ENCODE data around the gene GAS7. TPM values are rescaled to one million over a fixed set of nuclear protein-coding genes. Genes with fewer than 3 reads are reported as not detected.

GAS7 gene
- total RNA-seq, 6 donors from 2014 or later = 19.9 to 87.1 (median 41.5) TPM

- H3K4me3 ChIP-seq = no peak overlapping the region
- DNase-seq (no peak), ATAC-seq (ENCODE audit: low FRiP score in 2 of 2) (no peak)
- no peaks in the 10 kb centered on the region for H3K27me3 ChIP-seq
- no peaks in the 10 kb centered on the region for H3K36me3 ChIP-seq
- H3K9me3 ChIP-seq = no peaks in the 10 kb centered on the region
- TF ChIP-seq CTCF (IDR thresholded peaks at IDR 0.05) = no peak
- TF ChIP-seq EP300 (IDR thresholded peaks at IDR 0.05) = no peak
- TF ChIP-seq POLR2AphosphoS5 (IDR thresholded peaks at IDR 0.05) = no peak
- no peak for TF ChIP-seq POLR2A (IDR thresholded peaks at IDR 0.05)
- H3K4me1 ChIP-seq = no peaks in the 10 kb centered on the region
- no peak overlapping the region for H3K27ac ChIP-seq
- 72 to 81% methylated on average over 2 of the region's 2 CpGs for WGBS, 2 donors
Observed at GRCh38 chr17:10238661-10239060, 40.3 kb upstream of the GAS7 start.

DNA sequence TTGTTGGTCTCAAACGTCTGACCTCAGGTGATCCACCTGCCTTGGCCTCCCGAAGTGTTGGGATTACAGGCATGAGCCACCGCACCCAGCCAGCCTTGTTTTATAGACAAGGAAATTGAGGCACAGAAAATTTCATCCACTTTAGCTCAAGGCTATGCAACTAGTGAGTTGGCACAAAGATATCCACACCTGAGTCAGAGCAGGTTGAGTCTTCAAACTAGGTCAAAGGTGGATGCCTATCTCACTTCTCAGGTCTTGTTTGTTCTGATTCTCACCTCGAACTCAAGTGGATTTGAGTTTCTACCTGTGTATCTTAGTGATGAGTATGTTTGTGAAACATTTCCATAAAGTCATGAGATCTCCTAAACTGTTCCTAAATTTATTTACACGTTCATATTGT lies 35.6 kb upstream of the GAS7 start:
- WGBS, 2 donors = 78 to 84% methylated on average over 5 of the region's 5 CpGs
- no peak for TF ChIP-seq POLR2A (IDR thresholded peaks at IDR 0.05)
- no peak for TF ChIP-seq EP300 (IDR thresholded peaks at IDR 0.05)
- TF ChIP-seq POLR2AphosphoS5 (IDR thresholded peaks at IDR 0.05) = no peak
- TF ChIP-seq CTCF (IDR thresholded peaks at IDR 0.05) = no peak
- Histone ChIP-seq H3K27ac (no peak overlapping the region), H3K27me3 (no peaks in the 10 kb centered on the region), H3K4me1 (no peaks in the 10 kb centered on the region), H3K36me3 (no peaks in the 10 kb centered on the region), H3K4me3 (no peak overlapping the region), H3K9me3 (no peaks in the 10 kb centered on the region)
- ATAC-seq (ENCODE audit: low FRiP score in 2 of 2) (no peak), DNase-seq (no peak)

- TF ChIP-seq POLR2A (IDR thresholded peaks at IDR 0.05) (no peak), POLR2AphosphoS5 (IDR thresholded peaks at IDR 0.05) (no peak), CTCF (IDR thresholded peaks at IDR 0.05) (no peak), EP300 (IDR thresholded peaks at IDR 0.05) (no peak)
- H3K4me1 ChIP-seq = no peaks in the 10 kb centered on the region
- no peaks in the 10 kb centered on the region for H3K9me3 ChIP-seq
- DNase-seq (no peak), ATAC-seq (ENCODE audit: low FRiP score in 2 of 2) (no peak)
- H3K27me3 ChIP-seq = no peaks in the 10 kb centered on the region
- 93 to 98% methylated on average over 2 of the region's 2 CpGs for WGBS, 2 donors
- no peak overlapping the region for H3K27ac ChIP-seq
- H3K36me3 ChIP-seq = no peaks in the 10 kb centered on the region
- H3K4me3 ChIP-seq = no peak overlapping the region
Observed at GRCh38 chr17:10233161-10233560, 34.8 kb upstream of the GAS7 start.

- Histone ChIP-seq H3K4me1 (no peaks in the 10 kb centered on the region), H3K27ac (no peak overlapping the region), H3K27me3 (no peaks in the 10 kb centered on the region), H3K4me3 (no peak overlapping the region), H3K9me3 (no peaks in the 10 kb centered on the region), H3K36me3 (no peaks in the 10 kb centered on the region)
- no peak for DNase-seq
- TF ChIP-seq POLR2AphosphoS5 (IDR thresholded peaks at IDR 0.05) (no peak), POLR2A (IDR thresholded peaks at IDR 0.05) (no peak), EP300 (IDR thresholded peaks at IDR 0.05) (no peak), CTCF (IDR thresholded peaks at IDR 0.05) (no peak)
- 48 to 64% methylated on average over 2 of the region's 2 CpGs for WGBS, 2 donors
- no peak for ATAC-seq (ENCODE audit: low FRiP score in 2 of 2)
Observed at GRCh38 chr17:10229181-10229580, 30.8 kb upstream of the GAS7 start.

DNA sequence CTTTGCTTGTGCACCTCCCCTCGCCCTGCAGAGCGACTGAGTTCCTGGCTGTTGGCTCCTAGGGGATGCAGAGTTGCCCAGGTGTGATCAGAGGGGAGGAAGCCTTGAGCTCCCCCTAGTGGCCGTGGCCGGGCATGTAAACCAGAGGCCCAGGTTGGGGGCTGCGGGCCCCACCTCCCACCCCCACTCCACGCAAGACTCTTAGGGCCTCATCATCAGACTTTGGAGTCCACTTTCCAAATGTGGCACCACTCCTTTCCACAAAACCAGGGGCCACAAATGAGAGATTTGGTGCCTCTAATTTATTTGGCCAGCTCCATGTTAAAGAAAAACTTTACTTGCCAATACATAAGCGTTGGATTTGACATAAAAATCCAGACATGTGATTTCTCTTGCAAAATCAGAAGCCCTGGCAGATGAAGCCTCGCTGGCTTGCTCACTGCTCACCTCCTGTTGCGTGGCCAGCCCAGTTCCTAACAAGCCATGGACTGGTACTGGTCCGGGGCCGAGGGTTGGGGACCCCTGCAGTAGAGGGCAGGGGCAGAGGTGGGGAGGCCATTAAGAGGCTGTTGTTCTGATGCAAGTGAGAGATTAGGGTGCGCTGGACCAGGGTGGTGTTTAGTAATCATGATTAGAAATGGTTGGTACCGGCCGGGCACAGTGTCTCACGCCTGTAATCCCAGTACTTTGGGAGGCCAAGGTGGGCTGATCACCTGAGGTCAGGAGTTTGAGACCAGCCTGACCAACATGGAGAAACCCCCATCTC lies 28.7 kb upstream of the GAS7 start:
- peak; percentile 55 to 64 for DNase-seq
- Histone ChIP-seq H3K9me3 (no peaks in the 10 kb centered on the region), H3K27ac (no peak overlapping the region), H3K4me1 (no peaks in the 10 kb centered on the region), H3K36me3 (no peaks in the 10 kb centered on the region), H3K27me3 (no peaks in the 10 kb centered on the region), H3K4me3 (no peak overlapping the region)
- peak; percentile 69 to 79 for ATAC-seq (ENCODE audit: low FRiP score in 2 of 2)
- TF ChIP-seq CTCF (IDR thresholded peaks at IDR 0.05) (peak; percentile 51 to 86 (median 78)), POLR2AphosphoS5 (IDR thresholded peaks at IDR 0.05) (no peak), POLR2A (IDR thresholded peaks at IDR 0.05) (no peak), EP300 (IDR thresholded peaks at IDR 0.05) (no peak)
- 53 to 81% methylated on average over 10 to 15 of the region's 15 CpGs for WGBS, 2 donors
